ENCODE measurements around the gene PDE4B.

GRCh38 chr1:66055092-66055491 lies 262.4 kb downstream of the PDE4B start:
- TF ChIP-seq POLR2AphosphoS5 (IDR thresholded peaks at IDR 0.05) (no peak), POLR2A (IDR thresholded peaks at IDR 0.05; ENCODE audit: low read depth) (no peak)
- TF ChIP-seq, protein P1, sequence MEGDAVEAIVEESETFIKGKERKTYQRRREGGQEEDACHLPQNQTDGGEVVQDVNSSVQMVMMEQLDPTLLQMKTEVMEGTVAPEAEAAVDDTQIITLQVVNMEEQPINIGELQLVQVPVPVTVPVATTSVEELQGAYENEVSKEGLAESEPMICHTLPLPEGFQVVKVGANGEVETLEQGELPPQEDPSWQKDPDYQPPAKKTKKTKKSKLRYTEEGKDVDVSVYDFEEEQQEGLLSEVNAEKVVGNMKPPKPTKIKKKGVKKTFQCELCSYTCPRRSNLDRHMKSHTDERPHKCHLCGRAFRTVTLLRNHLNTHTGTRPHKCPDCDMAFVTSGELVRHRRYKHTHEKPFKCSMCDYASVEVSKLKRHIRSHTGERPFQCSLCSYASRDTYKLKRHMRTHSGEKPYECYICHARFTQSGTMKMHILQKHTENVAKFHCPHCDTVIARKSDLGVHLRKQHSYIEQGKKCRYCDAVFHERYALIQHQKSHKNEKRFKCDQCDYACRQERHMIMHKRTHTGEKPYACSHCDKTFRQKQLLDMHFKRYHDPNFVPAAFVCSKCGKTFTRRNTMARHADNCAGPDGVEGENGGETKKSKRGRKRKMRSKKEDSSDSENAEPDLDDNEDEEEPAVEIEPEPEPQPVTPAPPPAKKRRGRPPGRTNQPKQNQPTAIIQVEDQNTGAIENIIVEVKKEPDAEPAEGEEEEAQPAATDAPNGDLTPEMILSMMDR (IDR thresholded peaks at IDR 0.05): no peak

All from esophagus muscularis mucosa (tissue), 3 donors.